Keratinocyte (primary cell): ENCODE results near the gene IFIT2. TPM values are rescaled to one million over a fixed set of nuclear protein-coding genes. Genes with fewer than 3 reads are reported as not detected.
"Not testable (repeated sequence)": the region's sequence is repeated elsewhere in the genome, so short reads cannot be mapped to it uniquely, and the experiment has no call there.

Experiments used
- DNase-seq: peaks from one replicate; pipeline ENCODE4 v3.0.0-alpha.2; 2011; ENCODE audit warnings: low read depth, missing footprints, low spot score
- FAIRE-seq: peaks from 2 replicates; lab custom pipeline; 2011; peaks lifted over from hg19 to GRCh38; lab: Jason Lieb, UNC
- H2AFZ ChIP-seq: 2 replicates; pipeline ENCODE4 v1.6.0; 2012; ENCODE audit warnings: low read length, control low read depth, inconsistent platforms; ENCODE audit not compliant: control insufficient read depth
- H3K27ac ChIP-seq: 2 replicates; pipeline ENCODE4 v1.5.1; 2011; ENCODE audit warnings: low read length; ENCODE audit not compliant: control insufficient read depth, insufficient read depth
- H3K27me3 ChIP-seq: 3 replicates; pipeline ENCODE4 v1.6.0; 2011; ENCODE audit warnings: low read length; ENCODE audit not compliant: control insufficient read depth, insufficient read depth; ENCODE audit errors: extremely low read depth
- H3K36me3 ChIP-seq, 2 experiments: 2 replicates in 1 of 2; 3 replicates in 1 of 2; pipeline ENCODE4 v1.5.1; 2011; ENCODE audit warnings: low read length in 2 of 2, mild to moderate bottlenecking in 1 of 2; ENCODE audit not compliant: control insufficient read depth in 2 of 2, insufficient read depth in 2 of 2; ENCODE audit errors: extremely low read depth in 1 of 2
- H3K4me1 ChIP-seq: 3 replicates; pipeline ENCODE4 v1.5.1; 2011; ENCODE audit warnings: low read length; ENCODE audit not compliant: control insufficient read depth, insufficient read depth; ENCODE audit errors: extremely low read depth
- H3K4me2 ChIP-seq: 3 replicates; pipeline ENCODE4 v1.6.0; 2011; ENCODE audit warnings: low read depth, low read length; ENCODE audit not compliant: control insufficient read depth, insufficient read depth; ENCODE audit errors: extremely low read depth
- H3K4me3 ChIP-seq, 3 experiments: fragments of 200-600 bp in 1 of 3; sonication (generic) in 1 of 3; 2 replicates in 2 of 3; 3 replicates in 1 of 3; pipeline ENCODE4 v1.5.1; 2011 to 2016; ENCODE audit warnings: low read length in 3 of 3, mild to moderate bottlenecking in 3 of 3, control low read depth in 2 of 3, inconsistent platforms in 1 of 3, low read depth in 1 of 3, mixed read lengths in 1 of 3, mixed run types in 1 of 3, moderate library complexity in 1 of 3; ENCODE audit not compliant: control insufficient read depth in 2 of 3, insufficient read depth in 2 of 3; ENCODE audit errors: extremely low read depth in 1 of 3
- H3K79me2 ChIP-seq: 2 replicates; pipeline ENCODE4 v1.6.0; 2012; ENCODE audit warnings: low read length; ENCODE audit not compliant: control insufficient read depth, insufficient read depth
- H3K9ac ChIP-seq: 3 replicates; pipeline ENCODE4 v1.6.0; 2011; ENCODE audit warnings: low read length; ENCODE audit not compliant: control insufficient read depth, insufficient read depth; ENCODE audit errors: extremely low read depth
- H3K9me1 ChIP-seq: 3 replicates; pipeline ENCODE4 v1.6.0; 2011; ENCODE audit warnings: low read length; ENCODE audit not compliant: control insufficient read depth, insufficient read depth; ENCODE audit errors: extremely low read depth
- H3K9me3 ChIP-seq: 2 replicates; pipeline ENCODE4 v1.5.1; 2012; ENCODE audit warnings: low read depth, low read length; ENCODE audit not compliant: control insufficient read depth
- H4K20me1 ChIP-seq: 3 replicates; pipeline ENCODE4 v1.6.0; 2011; ENCODE audit warnings: low read length; ENCODE audit not compliant: control insufficient read depth, insufficient read depth; ENCODE audit errors: extremely low read depth
- EZH2 ChIP-seq: IDR thresholded peaks from one replicate; pipeline ENCODE4 v1.6.1; 2012; ENCODE audit warnings: inconsistent platforms, mild to moderate bottlenecking, low read length, moderate library complexity
- dilution Hi-C: fragments of 300-500 bp; cut with MboI; formaldehyde crosslinking; loops from one replicate; pipeline ENCODE4 v1.7.0; 2020; ENCODE audit warnings: low sequenced_read_pairs; ENCODE audit not compliant: extremely low pct_ligation_motif_present
- polyA plus RNA-seq, 5 experiments: library from polyadenylated mRNA; depleted of rRNA in 3 of 5; stranded (reverse) in 3 of 5; stranded (forward) in 1 of 5; unstranded in 1 of 5; fragments of >200 nt; gene quantifications; 1 replicate in 1 of 5; 2 replicates in 3 of 5; 3 replicates in 1 of 5; pipeline versions ENCODE4 v1.2.1 to v1.2.3, GENCODE V29; 2011 to 2012; ENCODE audit warnings: missing spikeins in 2 of 5, low read depth in 1 of 5, low replicate concordance in 1 of 5
- TF ChIP-seq, protein P1 (sequence below), 3 experiments: IDR thresholded peaks in 1 of 3; conservative IDR thresholded peaks in 1 of 3; optimal IDR thresholded peaks in 1 of 3; 2 replicates in 2 of 3; 3 replicates in 1 of 3; pipeline versions ENCODE3 to v1.5.1; 2011; ENCODE audit warnings: low read length in 3 of 3, mild to moderate bottlenecking in 3 of 3, moderate library complexity in 2 of 3, control low read depth in 1 of 3, inconsistent platforms in 1 of 3; ENCODE audit not compliant: insufficient read depth in 2 of 3; ENCODE audit errors: extremely low read depth in 1 of 3

Gene IFIT2
- polyA plus RNA-seq, 1 donor (not counting 4 experiments of a cell fraction or from before 2014, with no cell fraction given) = 3.9 TPM

DNA sequence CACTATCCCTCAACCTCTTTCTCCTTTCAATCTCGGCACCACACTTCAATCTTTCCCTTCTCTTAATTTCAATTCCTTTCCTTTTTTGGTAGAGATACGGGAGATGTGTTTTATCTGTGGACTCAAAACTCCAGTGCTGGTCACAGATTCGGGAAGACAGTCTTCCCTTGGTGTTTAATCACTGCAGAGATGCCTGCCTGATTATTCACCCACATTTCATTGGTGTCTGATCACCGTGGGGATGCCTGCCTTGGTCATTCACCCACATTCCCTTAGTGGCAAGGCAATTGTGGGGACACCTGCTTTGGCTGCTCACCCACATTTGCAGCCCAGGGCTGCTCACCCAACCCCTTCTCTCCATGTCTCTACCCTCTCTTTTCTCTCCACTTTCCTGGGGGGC lies 16.5 kb upstream of the IFIT2 start:
- dilution Hi-C loops, H3K4me2 ChIP-seq, H2AFZ ChIP-seq, H3K9ac ChIP-seq, H3K36me3 ChIP-seq, FAIRE-seq, H4K20me1 ChIP-seq, DNase-seq, H3K27ac ChIP-seq, H3K27me3 ChIP-seq, H3K9me1 ChIP-seq, H3K79me2 ChIP-seq, H3K9me3 ChIP-seq, H3K4me3 ChIP-seq: not testable (repeated sequence)
- peaks cover 29% of the 10 kb centered on the region for H3K4me1 ChIP-seq

DNA sequence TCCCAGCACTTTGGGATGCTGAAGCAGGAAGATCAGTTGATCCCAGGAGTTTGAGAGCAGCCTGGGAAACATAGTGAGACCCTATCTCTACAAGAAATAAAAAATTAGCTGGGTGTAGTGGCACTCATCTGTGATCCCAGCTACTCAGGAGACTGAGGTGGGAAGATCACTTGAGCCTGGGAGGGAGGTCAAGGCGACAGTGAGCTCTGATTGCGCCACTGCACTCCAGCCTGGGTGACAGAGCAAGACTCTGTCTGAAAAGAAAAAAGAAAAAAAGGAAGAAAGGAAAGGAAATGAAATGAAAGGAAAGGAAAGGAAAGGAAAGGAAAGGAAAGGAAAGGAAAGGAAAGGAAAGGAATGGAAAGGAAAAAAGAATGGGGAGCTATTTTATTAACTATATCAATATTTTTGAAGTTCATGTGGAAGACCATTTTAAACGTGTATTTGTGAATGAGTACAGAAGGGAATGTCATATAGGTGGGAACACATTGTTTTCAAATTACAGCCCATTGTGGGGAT lies 7.1 kb upstream of the IFIT2 start:
- Histone ChIP-seq H3K4me3 (no peak overlapping the region), H3K4me2 (no peak overlapping the region), H3K9me3 (no peaks in the 10 kb centered on the region), H2AFZ (no peak overlapping the region), H3K36me3 (no peaks in the 10 kb centered on the region), H4K20me1 (no peaks in the 10 kb centered on the region), H3K9ac (no peak overlapping the region), H3K27me3 (no peaks in the 10 kb centered on the region), H3K79me2 (no peaks in the 10 kb centered on the region), H3K27ac (no peak overlapping the region), H3K4me1 (no peaks in the 10 kb centered on the region), H3K9me1 (no peaks in the 10 kb centered on the region)
- dilution Hi-C loops = no loop called here
- TF ChIP-seq EZH2 = no peak
- DNase-seq (no peak), FAIRE-seq (no peak)

DNA sequence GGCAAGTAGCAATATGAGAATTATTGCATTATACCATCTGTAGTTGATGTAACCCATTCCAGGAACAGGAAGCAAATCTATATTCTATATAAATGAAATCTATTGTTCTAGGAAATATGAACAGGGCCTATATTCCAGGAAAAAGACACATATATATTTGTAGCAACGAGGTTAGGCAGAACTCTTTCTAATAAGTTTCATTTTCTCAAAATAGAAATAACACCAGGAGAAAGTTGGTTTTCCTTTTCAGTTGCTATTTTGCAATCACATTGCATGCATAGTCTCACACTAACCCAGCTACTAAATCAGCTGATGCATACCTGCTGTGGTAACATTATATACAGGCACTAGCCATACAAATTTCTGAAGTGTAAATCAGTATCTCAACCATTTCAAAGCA lies 6.2 kb upstream of the IFIT2 start:
- no peaks in the 10 kb centered on the region for H3K9me3 ChIP-seq
- TF ChIP-seq EZH2 = no peak
- TF ChIP-seq, protein P1, sequence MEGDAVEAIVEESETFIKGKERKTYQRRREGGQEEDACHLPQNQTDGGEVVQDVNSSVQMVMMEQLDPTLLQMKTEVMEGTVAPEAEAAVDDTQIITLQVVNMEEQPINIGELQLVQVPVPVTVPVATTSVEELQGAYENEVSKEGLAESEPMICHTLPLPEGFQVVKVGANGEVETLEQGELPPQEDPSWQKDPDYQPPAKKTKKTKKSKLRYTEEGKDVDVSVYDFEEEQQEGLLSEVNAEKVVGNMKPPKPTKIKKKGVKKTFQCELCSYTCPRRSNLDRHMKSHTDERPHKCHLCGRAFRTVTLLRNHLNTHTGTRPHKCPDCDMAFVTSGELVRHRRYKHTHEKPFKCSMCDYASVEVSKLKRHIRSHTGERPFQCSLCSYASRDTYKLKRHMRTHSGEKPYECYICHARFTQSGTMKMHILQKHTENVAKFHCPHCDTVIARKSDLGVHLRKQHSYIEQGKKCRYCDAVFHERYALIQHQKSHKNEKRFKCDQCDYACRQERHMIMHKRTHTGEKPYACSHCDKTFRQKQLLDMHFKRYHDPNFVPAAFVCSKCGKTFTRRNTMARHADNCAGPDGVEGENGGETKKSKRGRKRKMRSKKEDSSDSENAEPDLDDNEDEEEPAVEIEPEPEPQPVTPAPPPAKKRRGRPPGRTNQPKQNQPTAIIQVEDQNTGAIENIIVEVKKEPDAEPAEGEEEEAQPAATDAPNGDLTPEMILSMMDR (optimal IDR thresholded peaks at IDR 0.05 in 1 of 3, IDR thresholded peaks at IDR 0.05 in 1 of 3, conservative IDR thresholded peaks at IDR 0.05 in 1 of 3; ENCODE audit: extremely low read depth in 1 of 3, insufficient read depth in 2 of 3, low read length in 3 of 3) = no peak
- H3K4me1 ChIP-seq = no peaks in the 10 kb centered on the region
- DNase-seq = no peak
- dilution Hi-C loops = no loop called here
- H2AFZ ChIP-seq = no peak overlapping the region
- H4K20me1 ChIP-seq = no peaks in the 10 kb centered on the region
- H3K27ac ChIP-seq = no peak overlapping the region
- H3K4me3 ChIP-seq = no peak overlapping the region
- FAIRE-seq = peak; percentile 23
- no peak overlapping the region for H3K4me2 ChIP-seq
- no peaks in the 10 kb centered on the region for H3K79me2 ChIP-seq
- no peaks in the 10 kb centered on the region for H3K36me3 ChIP-seq
- no peak overlapping the region for H3K9ac ChIP-seq
- no peaks in the 10 kb centered on the region for H3K9me1 ChIP-seq
- no peaks in the 10 kb centered on the region for H3K27me3 ChIP-seq
